Activated CD8-positive, alpha-beta T cell treated with anti-CD3 and anti-CD28 coated beads for 36 hours (primary cell): ENCODE data around the gene PDZD7. TPM values are rescaled to one million over a fixed set of nuclear protein-coding genes. Genes with fewer than 3 reads are reported as not detected.
"Not testable (repeated sequence)": the region's sequence is repeated elsewhere in the genome, so short reads cannot be mapped to it uniquely, and the experiment has no call there.

ENCODE experiments used
- ATAC-seq: fragments of 200-7000 bp; cut with Tn5 transposase; one replicate; pipeline ENCODE4 v1.10.0; 2021; ENCODE audit warnings: mild to moderate bottlenecking, moderate library complexity
- CTCF ChIA-PET: fragments of 350-600 bp; sonication (Branson Sonifier 250); formaldehyde crosslinking; loops from one replicate; lab custom pipeline; 2021; ENCODE audit warnings: antibody characterized with exemption; lab: Charles Lee
- POLR2A ChIA-PET: fragments of 350-600 bp; sonication (Branson Sonifier 250); formaldehyde crosslinking; loops from one replicate; lab custom pipeline; 2021; ENCODE audit warnings: antibody characterized with exemption; lab: Charles Lee
- DNase-seq: peaks from one replicate; pipeline ENCODE4 v3.0.0-alpha.2; 2020
- H3K27ac Mint-ChIP-seq: one replicate; pipeline ENCODE4 v1.8.0; 2021; ENCODE audit warnings: mild to moderate bottlenecking, mixed read lengths
- H3K27me3 Mint-ChIP-seq: one replicate; pipeline ENCODE4 v1.8.0; 2021; ENCODE audit warnings: mixed read lengths
- H3K36me3 Mint-ChIP-seq: one replicate; pipeline ENCODE4 v1.8.0; 2021; ENCODE audit warnings: low read depth, mixed read lengths
- H3K4me1 Mint-ChIP-seq: one replicate; pipeline ENCODE4 v1.8.0; 2021; ENCODE audit warnings: low read depth, mixed read lengths
- H3K4me3 Mint-ChIP-seq: one replicate; pipeline ENCODE4 v1.8.0; 2021; ENCODE audit warnings: mild to moderate bottlenecking, moderate library complexity, mixed read lengths
- H3K9me3 Mint-ChIP-seq: one replicate; pipeline ENCODE4 v1.8.0; 2021; ENCODE audit warnings: mixed read lengths
- CTCF ChIP-seq: fragments of 200-600 bp; IDR thresholded peaks from one replicate; pipeline ENCODE4 v1.8.0; 2022; ENCODE audit warnings: antibody characterized with exemption, mild to moderate bottlenecking
- intact Hi-C: fragments of 100-400 bp; cut with micrococcal nuclease; formaldehyde crosslinking; loops from one replicate; pipeline ENCODE4 v1.10.0; 2022
- total RNA-seq, 2 experiments: library from RNA; stranded (reverse); gene quantifications; one replicate each; pipeline ENCODE4 v1.2.3, GENCODE V29; 2021

PDZD7 gene
- total RNA-seq, 2 experiments from 2014 or later, result 0.25 to 0.65 TPM

GRCh38 chr10:100976906-100977305 lies 54.0 kb downstream of the PDZD7 start:
- POLR2A ChIA-PET, result no interaction called here
- DNase-seq, result no peak
- CTCF ChIA-PET, result no interaction called here
- Mint-ChIP-seq H3K9me3 (no peaks in the 10 kb centered on the region), H3K4me3 (no peak overlapping the region), H3K36me3 (peaks cover 2% of the 10 kb centered on the region), H3K27me3 (no peaks in the 10 kb centered on the region), H3K27ac (no peak overlapping the region), H3K4me1 (peaks cover 9% of the 10 kb centered on the region)
- ATAC-seq, result no peak
- intact Hi-C loops, result no loop called here
- TF ChIP-seq CTCF, result no peak

GRCh38 chr10:100975397-100975796 lies 55.5 kb downstream of the PDZD7 start:
- ATAC-seq, H3K9me3 Mint-ChIP-seq, H3K36me3 Mint-ChIP-seq, POLR2A ChIA-PET, H3K4me3 Mint-ChIP-seq, H3K27ac Mint-ChIP-seq, DNase-seq, H3K27me3 Mint-ChIP-seq, intact Hi-C loops: not testable (repeated sequence)
- H3K4me1 Mint-ChIP-seq, result peaks cover 12% of the 10 kb centered on the region
- CTCF ChIA-PET, result interaction anchor here (1.0 to 1.5 kb wide), 3 partner anchors 11 to 44 kb away, joined by 3 to 4 read pairs (median 3); no protein-coding TSS in a partner anchor

GRCh38 chr10:100972904-100973535 lies 57.9 kb downstream of the PDZD7 start:
- Mint-ChIP-seq H3K4me3 (no peak overlapping the region), H3K27ac (no peak overlapping the region), H3K27me3 (no peaks in the 10 kb centered on the region), H3K36me3 (no peaks in the 10 kb centered on the region), H3K4me1 (peaks cover 20% of the 10 kb centered on the region), H3K9me3 (no peaks in the 10 kb centered on the region)
- no peak for ATAC-seq
- POLR2A ChIA-PET, result interaction anchor here (1.1 to 1.3 kb wide), 2 partner anchors 12 to 59 kb away, joined by 3 read pairs; no protein-coding TSS in a partner anchor
- no peak for DNase-seq
- intact Hi-C loops, result no loop called here
- TF ChIP-seq CTCF, result no peak
- CTCF ChIA-PET, result interaction anchor here (1.6 to 1.8 kb wide), 2 partner anchors 46 to 77 kb away, joined by 4 to 6 read pairs; no protein-coding TSS in a partner anchor

GRCh38 chr10:100972115-100972903 lies 58.6 kb downstream of the PDZD7 start:
- Mint-ChIP-seq H3K9me3 (no peaks in the 10 kb centered on the region), H3K27ac (no peak overlapping the region), H3K4me3 (no peak overlapping the region), H3K4me1 (peaks cover 20% of the 10 kb centered on the region), H3K36me3 (no peaks in the 10 kb centered on the region), H3K27me3 (no peaks in the 10 kb centered on the region)
- no peak for ATAC-seq
- intact Hi-C loops, result no loop called here
- POLR2A ChIA-PET, result interaction anchor here (1.0 to 1.1 kb wide), 2 partner anchors 16 to 58 kb away, joined by 3 read pairs; no protein-coding TSS in a partner anchor
- TF ChIP-seq CTCF, result no peak
- DNase-seq, result peak; percentile 47
- CTCF ChIA-PET, result interaction anchor here (1.6 kb wide), 1 partner anchor 46 kb away, joined by 6 read pairs; no protein-coding TSS in a partner anchor

- H3K36me3 Mint-ChIP-seq, result no peaks in the 10 kb centered on the region
- H3K9me3 Mint-ChIP-seq, result no peaks in the 10 kb centered on the region
- H3K27ac Mint-ChIP-seq, result no peak overlapping the region
- ChIA-PET CTCF (interaction anchor here (6.8 kb wide), 1 partner anchor 45 kb away, joined by 58 read pairs; no protein-coding TSS in a partner anchor), POLR2A (interaction anchor here (1.0 to 1.7 kb wide), 2 partner anchors 13 to 18 kb away, joined by 3 read pairs; no protein-coding TSS in a partner anchor)
- DNase-seq (no peak), ATAC-seq (no peak)
- H3K27me3 Mint-ChIP-seq, result no peaks in the 10 kb centered on the region
- no peak for TF ChIP-seq CTCF
- H3K4me1 Mint-ChIP-seq, result peaks cover 20% of the 10 kb centered on the region
- no peak overlapping the region for H3K4me3 Mint-ChIP-seq
- intact Hi-C loops, result no loop called here
Measured at GRCh38 chr10:100970914-100971811, 59.8 kb downstream of the PDZD7 start.
